Endothelial cell of umbilical vein (primary cell): ENCODE measurements around the gene MAML3. TPM values are rescaled to one million over a fixed set of nuclear protein-coding genes. Genes with fewer than 3 reads are reported as not detected.

Experiments
- BruUV-seq: library from RNA; stranded (reverse); fragments of 400-500 nt; replicated peaks from 2 replicates; lab custom pipeline; 2021; lab: Mats Ljungman, UMichigan
- CTCF ChIA-PET: fragments of 300-600, 350-600 bp; sonication (Branson Sonifier 250); formaldehyde crosslinking; loops from one replicate; lab custom pipeline; 2021; ENCODE audit warnings: antibody characterized with exemption, inconsistent platforms; lab: Charles Lee
- POLR2A ChIA-PET: fragments of 300-600, 350-600 bp; sonication (Branson Sonifier 250); formaldehyde crosslinking; loops from one replicate; lab custom pipeline; 2021; ENCODE audit warnings: antibody characterized with exemption, inconsistent platforms; lab: Charles Lee
- DNase-seq: peaks from one replicate; pipeline ENCODE4 v3.0.0-alpha.2; 2011; ENCODE audit warnings: low read depth, low spot score
- FAIRE-seq: peaks from 2 replicates; lab custom pipeline; 2011; peaks lifted over from hg19 to GRCh38; lab: Jason Lieb, UNC
- H2AFZ ChIP-seq: 2 replicates; pipeline ENCODE4 v1.6.0; 2012; ENCODE audit warnings: low read depth, low read length, control low read depth, inconsistent platforms
- H3K27ac ChIP-seq: 2 replicates; pipeline ENCODE4 v1.5.1; 2011; ENCODE audit warnings: low read depth, mild to moderate bottlenecking, control low read depth, low read length, moderate library complexity; ENCODE audit not compliant: insufficient read depth
- H3K27me3 ChIP-seq, 2 experiments: 2 replicates each; pipeline versions ENCODE4 v1.6.0 to v1.6.1; 2011; ENCODE audit warnings: low read length in 2 of 2, mixed read lengths in 1 of 2; ENCODE audit not compliant: control insufficient read depth in 2 of 2, insufficient read depth in 2 of 2
- H3K36me3 ChIP-seq, 2 experiments: 2 replicates in 1 of 2; 3 replicates in 1 of 2; pipeline ENCODE4 v1.5.1; 2011; ENCODE audit warnings: low read length in 2 of 2, mild to moderate bottlenecking in 1 of 2, moderate library complexity in 1 of 2; ENCODE audit not compliant: control insufficient read depth in 2 of 2, insufficient read depth in 2 of 2; ENCODE audit errors: extremely low read depth in 1 of 2
- H3K4me1 ChIP-seq: 3 replicates; pipeline ENCODE4 v1.5.1; 2011; ENCODE audit warnings: mild to moderate bottlenecking, low read length; ENCODE audit not compliant: control insufficient read depth, insufficient read depth; ENCODE audit errors: extremely low read depth
- H3K4me2 ChIP-seq: 2 replicates; pipeline ENCODE4 v1.6.1; 2011; ENCODE audit warnings: low read length, control low read depth, mixed read lengths; ENCODE audit not compliant: insufficient read depth
- H3K4me3 ChIP-seq, 3 experiments: fragments of 200-600 bp in 1 of 3; sonication (generic), shearing (Covaris generic) in 1 of 3; replicated peaks in 1 of 3; 2 replicates each; pipeline ENCODE4 v1.5.1; 2011 to 2016; ENCODE audit warnings: control low read depth in 3 of 3, low read length in 3 of 3, mild to moderate bottlenecking in 2 of 3, inconsistent platforms in 1 of 3, low read depth in 1 of 3, moderate library complexity in 1 of 3; ENCODE audit not compliant: insufficient read depth in 1 of 3
- H3K79me2 ChIP-seq: 2 replicates; pipeline ENCODE4 v1.6.0; 2012; ENCODE audit warnings: low read length, inconsistent platforms; ENCODE audit not compliant: control insufficient read depth, insufficient read depth
- H3K9ac ChIP-seq: replicated peaks from 2 replicates; pipeline ENCODE3; 2011; ENCODE audit warnings: low read length, control low read depth; ENCODE audit not compliant: insufficient read depth; ENCODE audit errors: extremely low read depth
- H3K9me1 ChIP-seq: replicated peaks from 3 replicates; pipeline ENCODE4 v1.6.0; 2011; ENCODE audit warnings: mild to moderate bottlenecking, low read length; ENCODE audit not compliant: control insufficient read depth, insufficient read depth; ENCODE audit errors: extremely low read depth
- H3K9me3 ChIP-seq: replicated peaks from 2 replicates; pipeline ENCODE4 v1.5.1; 2012; ENCODE audit warnings: low read length, inconsistent platforms; ENCODE audit not compliant: control insufficient read depth, insufficient read depth
- H4K20me1 ChIP-seq: replicated peaks from 2 replicates; pipeline ENCODE3; 2011; ENCODE audit warnings: mild to moderate bottlenecking, low read length; ENCODE audit not compliant: control insufficient read depth, insufficient read depth; ENCODE audit errors: extremely low read depth
- EZH2 ChIP-seq: IDR thresholded peaks from 2 replicates; pipeline ENCODE4 v1.6.1; 2012; ENCODE audit warnings: borderline replicate concordance, low read depth, mild to moderate bottlenecking, moderate library complexity, low read length, inconsistent platforms; ENCODE audit not compliant: severe bottlenecking
- FOS ChIP-seq: IDR thresholded peaks from 2 replicates; pipeline ENCODE4 v1.6.1; 2011; ENCODE audit warnings: mild to moderate bottlenecking, low read length, moderate library complexity, borderline replicate concordance; ENCODE audit not compliant: insufficient read depth
- GATA2 ChIP-seq: IDR thresholded peaks from 2 replicates; pipeline ENCODE4 v1.7.0; 2011; ENCODE audit warnings: low read depth, mild to moderate bottlenecking, moderate library complexity, mixed read lengths, low read length; ENCODE audit not compliant: insufficient read length, insufficient read depth
- JUN ChIP-seq: IDR thresholded peaks from 2 replicates; pipeline ENCODE4 v1.6.1; 2011; ENCODE audit warnings: borderline replicate concordance, low read depth; ENCODE audit not compliant: insufficient read length, insufficient read depth
- MAX ChIP-seq: IDR thresholded peaks from 2 replicates; pipeline ENCODE4 v1.6.1; 2011; ENCODE audit not compliant: insufficient read depth, insufficient read length
- MYC ChIP-seq: IDR thresholded peaks from one replicate; pipeline ENCODE4 v1.6.1; 2011; ENCODE audit warnings: mild to moderate bottlenecking, low read depth, low read length
- POLR2A ChIP-seq: IDR thresholded peaks from 2 replicates; pipeline ENCODE4 v1.6.1; 2012; ENCODE audit warnings: low read depth, mild to moderate bottlenecking, control low read depth, low read length
- POLR2AphosphoS5 ChIP-seq: IDR thresholded peaks from 2 replicates; pipeline ENCODE4 v1.6.1; 2012; ENCODE audit warnings: low read depth, mild to moderate bottlenecking, control low read depth, low read length, moderate library complexity; ENCODE audit not compliant: insufficient read depth
- dilution Hi-C: fragments of 300-500 bp; cut with MboI; formaldehyde crosslinking; loops from one replicate; pipeline ENCODE4 v1.15.0; 2019; ENCODE audit warnings: low sequenced_read_pairs; ENCODE audit not compliant: extremely low pct_ligation_motif_present
- intact Hi-C: fragments of 100-400 bp; cut with micrococcal nuclease; formaldehyde crosslinking; loops from one replicate; pipeline ENCODE4 v1.10.0; 2022
- polyA plus RNA-seq, 4 experiments: library from polyadenylated mRNA; depleted of rRNA in 3 of 4; stranded (reverse) in 3 of 4; unstranded in 1 of 4; fragments of >200 nt; gene quantifications; 2 replicates each; pipeline versions ENCODE4 v1.2.1 to v1.2.3, GENCODE V29; 2011 to 2012; ENCODE audit warnings: missing spikeins in 1 of 4
- total RNA-seq: library from RNA; stranded (reverse); gene quantifications from 2 replicates; pipeline ENCODE4 v1.2.3, GENCODE V29; 2021
- TF ChIP-seq, protein P1 (sequence below), 2 donors: IDR thresholded peaks; 1 replicate in 1 of 2; 2 replicates in 1 of 2; pipeline ENCODE4 v1.5.1; 2011; ENCODE audit warnings: low read length in 2 of 2, mild to moderate bottlenecking in 2 of 2, moderate library complexity in 2 of 2, control low read depth in 1 of 2, inconsistent platforms in 1 of 2, low read depth in 1 of 2; ENCODE audit not compliant: insufficient read depth in 1 of 2; ENCODE audit errors: extremely low read depth in 1 of 2

Gene MAML3
- total and polyA plus RNA-seq, 2 donors (not counting 3 experiments of a cell fraction or from before 2014, with no cell fraction given): 14.0 to 20.3 TPM

DNA sequence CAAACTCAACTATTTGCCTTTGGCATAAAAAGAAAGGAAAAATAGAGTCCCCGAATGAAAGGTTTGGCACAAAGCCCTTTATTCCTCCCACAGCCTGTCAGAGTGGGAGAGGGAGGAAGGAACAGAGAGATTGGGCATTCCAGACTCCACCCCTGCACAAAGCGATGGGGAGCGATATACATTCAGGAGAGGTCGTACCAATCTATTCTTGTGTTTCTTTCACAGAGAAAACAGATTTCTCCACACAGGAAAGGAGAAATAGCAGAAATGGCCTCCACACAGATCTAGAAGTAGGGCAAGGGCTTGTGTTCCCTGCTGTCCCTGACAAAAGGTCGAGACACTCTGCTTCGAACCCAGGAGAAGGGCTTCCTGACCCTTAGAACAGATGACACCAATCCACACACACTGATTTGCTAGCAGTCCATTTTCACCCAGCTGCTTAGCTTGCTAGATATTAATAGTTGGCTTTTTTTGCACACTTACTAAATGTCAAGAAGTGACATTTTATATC, 197.4 kb downstream of the MAML3 start:
- CTCF ChIA-PET: interaction anchor here (1.3 kb wide), 2 partner anchors 10 to 222 kb away, joined by 4 to 6 read pairs; no protein-coding TSS in a partner anchor
- Histone ChIP-seq H3K36me3 (no peaks in the 10 kb centered on the region), H3K79me2 (no peaks in the 10 kb centered on the region), H3K4me2 (peak overlapping the region; percentile 47), H3K9me3 (no peaks in the 10 kb centered on the region), H3K9ac (no peak overlapping the region), H3K4me3 (no peak overlapping the region), H3K9me1 (no peaks in the 10 kb centered on the region), H2AFZ (peak overlapping the region; percentile 21), H3K27ac (no peak overlapping the region), H4K20me1 (no peaks in the 10 kb centered on the region), H3K27me3 (no peaks in the 10 kb centered on the region), H3K4me1 (peaks cover 17% of the 10 kb centered on the region)
- no TSS peak for BruUV-seq
- intact Hi-C loops: no loop called here
- POLR2A ChIA-PET: no interaction called here
- FAIRE-seq (no peak), DNase-seq (peak; percentile 62)
- dilution Hi-C loops: no loop called here
- TF ChIP-seq EZH2 (no peak), JUN (no peak), FOS (no peak), POLR2A (no peak), POLR2AphosphoS5 (no peak), MYC (no peak), GATA2 (no peak), MAX (no peak)
- TF ChIP-seq, protein P1, sequence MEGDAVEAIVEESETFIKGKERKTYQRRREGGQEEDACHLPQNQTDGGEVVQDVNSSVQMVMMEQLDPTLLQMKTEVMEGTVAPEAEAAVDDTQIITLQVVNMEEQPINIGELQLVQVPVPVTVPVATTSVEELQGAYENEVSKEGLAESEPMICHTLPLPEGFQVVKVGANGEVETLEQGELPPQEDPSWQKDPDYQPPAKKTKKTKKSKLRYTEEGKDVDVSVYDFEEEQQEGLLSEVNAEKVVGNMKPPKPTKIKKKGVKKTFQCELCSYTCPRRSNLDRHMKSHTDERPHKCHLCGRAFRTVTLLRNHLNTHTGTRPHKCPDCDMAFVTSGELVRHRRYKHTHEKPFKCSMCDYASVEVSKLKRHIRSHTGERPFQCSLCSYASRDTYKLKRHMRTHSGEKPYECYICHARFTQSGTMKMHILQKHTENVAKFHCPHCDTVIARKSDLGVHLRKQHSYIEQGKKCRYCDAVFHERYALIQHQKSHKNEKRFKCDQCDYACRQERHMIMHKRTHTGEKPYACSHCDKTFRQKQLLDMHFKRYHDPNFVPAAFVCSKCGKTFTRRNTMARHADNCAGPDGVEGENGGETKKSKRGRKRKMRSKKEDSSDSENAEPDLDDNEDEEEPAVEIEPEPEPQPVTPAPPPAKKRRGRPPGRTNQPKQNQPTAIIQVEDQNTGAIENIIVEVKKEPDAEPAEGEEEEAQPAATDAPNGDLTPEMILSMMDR (IDR thresholded peaks at IDR 0.05; ENCODE audit: extremely low read depth in 1 of 2, insufficient read depth in 1 of 2, low read depth in 1 of 2, low read length in 2 of 2): no peak
